GM13976 (cell line): ENCODE measurements around the gene PPP1R37.

ENCODE experiments used
- DNase-seq: peaks from one replicate; pipeline ENCODE4 v3.0.0; 2012; ENCODE audit warnings: low spot score
- in situ Hi-C: fragments of 300-500 bp; cut with MboI; formaldehyde crosslinking; loops from one replicate; pipeline ENCODE4 v1.12.0; 2022; ENCODE audit warnings: low sequenced_read_pairs, mixed read lengths, inconsistent platforms; ENCODE audit not compliant: unreplicated experiment
- TF ChIP-seq, protein P1 (sequence below): IDR thresholded peaks from 2 replicates; pipeline ENCODE4 v1.5.1; 2012; ENCODE audit warnings: borderline replicate concordance, mild to moderate bottlenecking; ENCODE audit not compliant: insufficient read depth; ENCODE audit errors: extremely low read depth, missing control alignments, control extremely low read depth

The PPP1R37 gene

DNA sequence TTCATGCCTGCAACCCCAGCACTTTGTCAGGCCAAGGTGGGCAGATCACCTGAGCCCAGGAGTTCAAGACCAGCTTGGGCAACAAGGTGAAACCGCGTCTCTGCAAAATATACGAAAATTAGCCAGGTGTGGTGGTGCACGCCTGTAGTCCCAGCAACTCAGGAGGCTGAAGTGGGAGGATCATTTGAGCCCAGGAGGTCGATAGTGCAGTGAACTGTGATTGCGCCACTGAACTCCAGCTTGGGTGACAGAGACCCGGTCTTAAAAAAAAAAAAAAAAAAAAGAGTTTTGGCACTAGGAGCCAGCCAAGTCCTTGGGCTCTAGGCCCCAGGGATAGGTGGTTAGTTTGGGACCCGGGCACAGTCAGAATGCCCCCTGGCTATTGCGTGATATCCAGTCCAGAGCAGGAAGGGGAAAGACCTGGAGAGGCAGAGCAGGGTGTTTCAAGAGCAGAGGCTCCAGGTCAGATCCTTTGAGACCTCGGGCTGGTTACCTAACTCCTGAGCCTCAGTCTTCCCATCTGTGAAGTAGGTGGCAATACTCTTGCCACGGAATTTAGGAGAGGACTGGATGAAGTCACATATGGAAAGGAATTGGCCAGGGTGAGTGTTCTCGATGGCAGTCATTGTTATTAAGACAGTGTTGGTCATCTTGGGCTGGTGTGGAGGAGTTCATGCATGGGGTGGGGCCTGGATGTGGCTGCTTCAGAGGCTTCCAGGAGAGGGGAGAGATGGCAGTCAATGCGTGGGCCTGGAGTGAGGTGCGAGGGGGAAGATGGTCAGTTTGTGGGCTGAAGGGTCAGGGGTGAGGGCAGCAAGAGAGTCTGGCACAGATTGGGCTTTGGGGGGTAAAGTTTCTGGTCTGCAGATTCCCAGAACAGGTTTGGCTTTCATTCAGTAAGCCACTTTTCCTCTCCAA is 2.8 kb downstream of the PPP1R37 start:
- in situ Hi-C loops = no loop called here

DNA sequence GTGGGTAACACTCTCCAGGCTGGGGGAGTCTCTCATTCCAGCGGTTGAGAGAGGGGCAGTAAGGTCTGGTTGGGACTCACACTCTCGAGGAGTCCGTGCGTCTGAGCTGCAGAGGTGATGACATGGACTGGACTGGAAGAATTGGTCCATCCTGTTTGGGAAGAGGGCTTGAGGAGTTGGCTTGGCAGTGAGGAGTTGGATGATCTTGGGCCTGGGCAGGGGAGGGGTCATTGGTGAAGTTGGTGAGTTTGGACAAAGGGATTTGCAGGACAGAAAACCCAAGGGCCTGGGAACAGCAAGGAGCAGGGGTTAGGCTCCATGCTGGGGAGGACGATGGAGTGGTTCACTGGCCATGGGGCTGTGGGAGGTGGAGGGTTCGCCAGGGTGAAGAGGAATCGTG is 3.7 kb downstream of the PPP1R37 start:
- no peak for DNase-seq
- TF ChIP-seq, protein P1, sequence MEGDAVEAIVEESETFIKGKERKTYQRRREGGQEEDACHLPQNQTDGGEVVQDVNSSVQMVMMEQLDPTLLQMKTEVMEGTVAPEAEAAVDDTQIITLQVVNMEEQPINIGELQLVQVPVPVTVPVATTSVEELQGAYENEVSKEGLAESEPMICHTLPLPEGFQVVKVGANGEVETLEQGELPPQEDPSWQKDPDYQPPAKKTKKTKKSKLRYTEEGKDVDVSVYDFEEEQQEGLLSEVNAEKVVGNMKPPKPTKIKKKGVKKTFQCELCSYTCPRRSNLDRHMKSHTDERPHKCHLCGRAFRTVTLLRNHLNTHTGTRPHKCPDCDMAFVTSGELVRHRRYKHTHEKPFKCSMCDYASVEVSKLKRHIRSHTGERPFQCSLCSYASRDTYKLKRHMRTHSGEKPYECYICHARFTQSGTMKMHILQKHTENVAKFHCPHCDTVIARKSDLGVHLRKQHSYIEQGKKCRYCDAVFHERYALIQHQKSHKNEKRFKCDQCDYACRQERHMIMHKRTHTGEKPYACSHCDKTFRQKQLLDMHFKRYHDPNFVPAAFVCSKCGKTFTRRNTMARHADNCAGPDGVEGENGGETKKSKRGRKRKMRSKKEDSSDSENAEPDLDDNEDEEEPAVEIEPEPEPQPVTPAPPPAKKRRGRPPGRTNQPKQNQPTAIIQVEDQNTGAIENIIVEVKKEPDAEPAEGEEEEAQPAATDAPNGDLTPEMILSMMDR = no peak
- in situ Hi-C loops = no loop called here

More for the DNA sequence above, 2.8 kb downstream of the PPP1R37 start:
- DNase-seq = no peak
- TF ChIP-seq, protein P1 = no peak

DNA sequence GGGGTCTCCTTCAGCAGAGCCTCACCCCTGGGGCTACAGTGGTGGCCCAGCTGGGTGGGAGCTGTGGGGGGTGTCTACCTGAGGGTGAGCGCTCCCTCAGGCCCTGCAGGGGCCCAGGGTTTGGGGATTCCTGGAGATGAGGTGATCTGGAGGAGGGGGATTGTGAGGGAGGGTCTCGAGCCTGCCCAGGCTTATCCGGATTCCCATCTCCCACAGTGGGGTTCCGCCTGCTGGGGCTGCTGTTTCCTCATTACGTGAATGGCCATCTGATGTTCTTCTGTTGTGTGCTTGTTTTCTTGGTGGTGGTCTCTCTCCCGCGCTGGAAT is 4.4 kb downstream of the PPP1R37 start:
- TF ChIP-seq, protein P1 = no peak
- DNase-seq = no peak
- in situ Hi-C loops = no loop called here

DNA sequence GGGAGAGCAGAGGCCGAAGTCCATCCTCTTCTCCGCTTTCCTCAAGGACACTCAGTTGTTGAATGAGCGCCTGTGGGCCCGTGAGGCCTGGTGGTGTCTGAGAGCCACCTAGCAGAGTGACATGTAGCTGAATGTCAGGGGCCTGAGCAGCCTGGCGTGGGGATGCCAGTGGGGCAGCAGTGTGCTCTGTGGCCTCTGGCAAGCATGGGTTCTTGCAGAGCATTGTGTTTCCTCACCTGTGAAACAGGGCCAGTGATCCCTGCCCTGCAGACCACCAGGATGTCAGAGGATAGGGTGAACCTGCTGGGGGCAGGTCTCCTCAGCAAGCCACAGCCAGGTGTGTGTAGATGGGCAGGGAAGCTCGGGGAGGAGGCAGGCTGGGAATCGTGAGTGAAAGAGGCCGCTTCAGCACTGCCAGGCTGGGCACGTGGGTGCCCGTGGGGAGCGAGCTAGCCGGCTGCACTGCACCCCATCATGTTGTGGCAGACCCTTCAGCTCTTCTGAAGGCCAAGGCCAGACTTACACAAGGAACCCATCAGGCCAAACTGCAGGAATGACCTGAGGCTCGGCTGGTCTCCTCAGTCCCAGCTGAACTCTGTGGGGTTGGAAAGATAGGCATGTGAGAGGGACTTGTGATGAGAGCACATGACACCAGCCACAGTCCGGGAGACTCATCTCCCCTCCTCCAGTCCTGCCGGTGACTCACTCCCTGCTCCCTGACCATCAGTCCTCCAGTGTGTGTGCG is 5.0 kb downstream of the PPP1R37 start:
- TF ChIP-seq, protein P1 = no peak
- DNase-seq = no peak
- in situ Hi-C loops = no loop called here

DNA sequence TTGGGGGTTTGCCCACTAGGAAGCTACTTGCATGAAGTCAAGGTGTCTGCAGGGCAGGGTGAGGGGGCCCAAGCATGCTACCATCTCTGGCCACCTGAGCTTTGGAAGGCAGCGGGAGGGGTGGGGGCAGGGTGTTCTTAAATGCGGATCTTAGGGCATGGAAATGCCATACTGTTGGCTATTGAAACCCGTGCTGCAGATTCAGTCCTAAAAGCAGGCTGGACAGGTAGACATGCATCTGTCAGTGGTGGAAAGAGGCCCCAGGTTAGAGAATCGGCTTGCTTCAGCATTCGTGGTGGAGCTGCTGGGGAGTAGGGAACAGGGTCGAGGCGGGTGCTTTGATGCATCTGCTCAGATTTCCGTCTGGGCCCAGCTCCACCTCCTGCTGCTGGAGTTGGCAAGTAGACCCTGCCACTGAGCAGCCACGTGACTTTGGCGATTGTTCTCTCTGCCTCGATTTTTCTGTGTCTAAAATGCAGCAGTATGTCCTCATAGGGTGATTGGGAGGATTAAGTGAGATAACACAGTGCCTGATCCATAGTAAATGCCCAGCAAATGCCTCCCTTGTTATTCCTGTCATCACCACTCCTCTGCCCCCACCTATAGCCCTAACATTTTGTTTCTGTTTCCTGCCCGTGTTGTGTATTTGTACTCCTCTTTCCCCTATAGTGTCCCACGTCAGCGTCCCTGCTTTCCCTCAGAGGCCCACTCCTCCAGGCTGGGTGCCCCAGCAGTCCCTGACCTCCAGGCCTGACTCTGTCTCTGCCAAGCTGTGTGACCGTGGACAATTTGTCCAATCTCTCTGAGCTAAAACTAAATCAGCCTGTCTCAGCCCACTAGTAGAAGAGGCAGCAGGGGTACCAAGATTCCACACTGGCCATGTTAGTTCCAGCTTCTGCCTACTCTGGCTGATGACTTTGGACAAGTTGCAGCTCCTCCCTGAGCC is 5.8 kb downstream of the PPP1R37 start:
- TF ChIP-seq, protein P1 = no peak
- no peak for DNase-seq
- in situ Hi-C loops = no loop called here
